GM06990 (cell line): ENCODE data around the gene KIAA1328.

Experiments
- DNase-seq: peaks from one replicate; pipeline ENCODE4 v3.0.0-alpha.2; 2011; ENCODE audit not compliant: insufficient read length; ENCODE audit errors: extremely low read depth
- H3K27me3 ChIP-seq: replicated peaks from 2 replicates; pipeline ENCODE4 v1.6.0; 2011; ENCODE audit warnings: low read length; ENCODE audit not compliant: control insufficient read depth, insufficient read depth
- H3K36me3 ChIP-seq: 2 replicates; pipeline ENCODE4 v1.5.1; 2011; ENCODE audit warnings: low read length; ENCODE audit not compliant: control insufficient read depth, insufficient read depth
- H3K4me3 ChIP-seq: replicated peaks from 2 replicates; pipeline ENCODE4 v1.5.1; 2011; ENCODE audit warnings: low read depth, mild to moderate bottlenecking, control low read depth, low read length
- CTCF ChIP-seq: IDR thresholded peaks from 2 replicates; pipeline ENCODE4 v1.5.1; 2011; ENCODE audit warnings: low read length, control low read depth, mild to moderate bottlenecking, inconsistent platforms; ENCODE audit not compliant: insufficient read depth, poor library complexity, severe bottlenecking

Gene KIAA1328

GRCh38 chr18:36887864-36888263 lies 58.9 kb downstream of the KIAA1328 start:
- no peaks in the 10 kb centered on the region for H3K36me3 ChIP-seq
- DNase-seq = no peak
- no peak for TF ChIP-seq CTCF
- H3K27me3 ChIP-seq = no peaks in the 10 kb centered on the region
- no peak overlapping the region for H3K4me3 ChIP-seq

GRCh38 chr18:36888778-36889177 lies 59.9 kb downstream of the KIAA1328 start:
- no peak overlapping the region for H3K4me3 ChIP-seq
- no peak for DNase-seq
- no peaks in the 10 kb centered on the region for H3K27me3 ChIP-seq
- no peaks in the 10 kb centered on the region for H3K36me3 ChIP-seq
- no peak for TF ChIP-seq CTCF

GRCh38 chr18:36889321-36889720 lies 60.4 kb downstream of the KIAA1328 start:
- Histone ChIP-seq H3K27me3 (no peaks in the 10 kb centered on the region), H3K36me3 (no peaks in the 10 kb centered on the region), H3K4me3 (no peak overlapping the region)
- DNase-seq = no peak
- TF ChIP-seq CTCF = no peak

GRCh38 chr18:36889742-36890141 lies 60.8 kb downstream of the KIAA1328 start:
- no peaks in the 10 kb centered on the region for H3K36me3 ChIP-seq
- no peaks in the 10 kb centered on the region for H3K27me3 ChIP-seq
- H3K4me3 ChIP-seq = no peak overlapping the region
- TF ChIP-seq CTCF = no peak
- no peak for DNase-seq

GRCh38 chr18:36890598-36890997 lies 61.7 kb downstream of the KIAA1328 start:
- Histone ChIP-seq H3K36me3 (no peaks in the 10 kb centered on the region), H3K4me3 (no peak overlapping the region), H3K27me3 (no peaks in the 10 kb centered on the region)
- no peak for DNase-seq
- TF ChIP-seq CTCF = no peak

- H3K27me3 ChIP-seq = no peaks in the 10 kb centered on the region
- DNase-seq = no peak
Observed at GRCh38 chr18:36893227-36893626, 64.3 kb downstream of the KIAA1328 start.

More at GRCh38 chr18:36893227-36893626, 64.3 kb downstream of the KIAA1328 start:
- Histone ChIP-seq H3K36me3 (no peaks in the 10 kb centered on the region), H3K4me3 (no peak overlapping the region)
- no peak for TF ChIP-seq CTCF
